Natural killer cell (primary cell): ENCODE data around the gene IRF7. TPM values are rescaled to one million over a fixed set of nuclear protein-coding genes. Genes with fewer than 3 reads are reported as not detected.

Experiments used
- ATAC-seq, 3 donors: fragments of 150-1000 bp in 2 of 3; fragments of 200-7000 bp in 1 of 3; cut with Tn5 transposase; 1 replicate in 1 of 3; 2 replicates in 2 of 3; pipeline ENCODE4 v1.10.0; 2021; ENCODE audit warnings: mild to moderate bottlenecking in 2 of 3, moderate library complexity in 2 of 3
- DNase-seq, 2 donors: peaks; one replicate each; pipeline versions ENCODE4 v3.0.0 to v3.0.0-alpha.2; 2013 to 2021; ENCODE audit warnings: mixed read lengths in 1 of 2
- H3K27ac ChIP-seq: one replicate; pipeline ENCODE4 v1.5.1; 2013; ENCODE audit warnings: mild to moderate bottlenecking, low read length
- H3K27me3 ChIP-seq: one replicate; pipeline ENCODE4 v1.6.1; 2013; ENCODE audit warnings: low read length; ENCODE audit not compliant: control insufficient read depth, insufficient read depth
- H3K36me3 ChIP-seq: one replicate; pipeline ENCODE4 v1.6.1; 2013; ENCODE audit warnings: low read length; ENCODE audit not compliant: control insufficient read depth, insufficient read depth
- H3K4me1 ChIP-seq: one replicate; pipeline ENCODE4 v1.6.1; 2013; ENCODE audit warnings: low read length; ENCODE audit not compliant: control insufficient read depth, insufficient read depth
- H3K4me3 ChIP-seq: one replicate; pipeline ENCODE4 v1.5.1; 2013; ENCODE audit warnings: low read length
- H3K9me3 ChIP-seq: one replicate; pipeline ENCODE4 v1.6.1; 2013; ENCODE audit warnings: low read length; ENCODE audit not compliant: control insufficient read depth, insufficient read depth
- H3K27ac Mint-ChIP-seq, 2 donors: one replicate each; pipeline ENCODE4 v1.8.0; 2022; ENCODE audit warnings: mild to moderate bottlenecking in 2 of 2, mixed read lengths in 2 of 2, moderate library complexity in 1 of 2
- H3K27me3 Mint-ChIP-seq, 2 donors: one replicate each; pipeline ENCODE4 v1.8.0; 2022; ENCODE audit warnings: low read depth in 2 of 2, mixed read lengths in 2 of 2
- H3K36me3 Mint-ChIP-seq: one replicate; pipeline ENCODE4 v1.8.0; 2022; ENCODE audit warnings: mixed read lengths
- H3K4me1 Mint-ChIP-seq, 2 donors: one replicate each; pipeline ENCODE4 v1.8.0; 2022; ENCODE audit warnings: mixed read lengths in 2 of 2
- H3K4me3 Mint-ChIP-seq: one replicate; pipeline ENCODE4 v1.8.0; 2022; ENCODE audit warnings: mild to moderate bottlenecking, moderate library complexity, mixed read lengths
- H3K9me3 Mint-ChIP-seq, 2 donors: one replicate each; pipeline ENCODE4 v1.8.0; 2022; ENCODE audit warnings: mixed read lengths in 2 of 2
- WGBS: methylation state at CpG from one replicate; pipeline ENCODE4 v1.1.7; 2013; ENCODE audit warnings: missing lambda C conversion rate; ENCODE audit not compliant: insufficient coverage; 5-methylcytosine and 5-hydroxymethylcytosine counted together
- intact Hi-C: fragments of 100-400 bp; cut with micrococcal nuclease; formaldehyde crosslinking; loops from one replicate; pipeline ENCODE4 v1.14.2; 2022
- total RNA-seq, 4 donors: library from RNA; stranded (reverse); fragments of 120-200 nt in 1 of 4; gene quantifications; one replicate each; pipeline versions ENCODE4 v1.2.3 to v1.2.4, GENCODE V29; 2013 to 2022
- TF ChIP-seq, protein P1 (sequence below): fragments of 200-600 bp; IDR thresholded peaks from one replicate; pipeline ENCODE4 v1.8.0; 2022; ENCODE audit warnings: antibody characterized with exemption

Gene IRF7
- total RNA-seq, 3 donors from 2014 or later (not counting 1 experiment from before 2014, with no cell fraction given), result 63.3 to 97.3 (median 77.3) TPM

DNA sequence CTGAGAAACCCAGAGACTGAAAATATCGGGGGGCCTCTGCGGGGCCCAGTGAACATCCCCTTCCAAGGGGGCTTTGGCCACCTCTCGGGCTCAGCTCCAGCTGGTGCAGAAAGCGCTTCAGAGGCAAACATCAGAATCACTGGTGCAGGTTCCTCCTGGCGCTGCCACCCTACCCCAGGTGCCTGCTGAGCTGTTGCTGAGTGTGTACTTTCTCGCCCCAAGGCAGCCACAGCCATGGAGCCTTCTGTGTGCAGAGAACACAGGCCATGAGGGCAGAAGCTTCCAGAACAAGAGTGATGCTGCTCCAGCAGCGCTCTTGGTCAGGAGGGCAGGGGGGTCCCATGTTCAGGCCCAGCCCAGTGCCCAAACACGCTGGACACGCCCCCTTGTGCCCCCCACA is 27.6 kb upstream of the IRF7 start:
- intact Hi-C loops, result no loop called here
- TF ChIP-seq, protein P1, sequence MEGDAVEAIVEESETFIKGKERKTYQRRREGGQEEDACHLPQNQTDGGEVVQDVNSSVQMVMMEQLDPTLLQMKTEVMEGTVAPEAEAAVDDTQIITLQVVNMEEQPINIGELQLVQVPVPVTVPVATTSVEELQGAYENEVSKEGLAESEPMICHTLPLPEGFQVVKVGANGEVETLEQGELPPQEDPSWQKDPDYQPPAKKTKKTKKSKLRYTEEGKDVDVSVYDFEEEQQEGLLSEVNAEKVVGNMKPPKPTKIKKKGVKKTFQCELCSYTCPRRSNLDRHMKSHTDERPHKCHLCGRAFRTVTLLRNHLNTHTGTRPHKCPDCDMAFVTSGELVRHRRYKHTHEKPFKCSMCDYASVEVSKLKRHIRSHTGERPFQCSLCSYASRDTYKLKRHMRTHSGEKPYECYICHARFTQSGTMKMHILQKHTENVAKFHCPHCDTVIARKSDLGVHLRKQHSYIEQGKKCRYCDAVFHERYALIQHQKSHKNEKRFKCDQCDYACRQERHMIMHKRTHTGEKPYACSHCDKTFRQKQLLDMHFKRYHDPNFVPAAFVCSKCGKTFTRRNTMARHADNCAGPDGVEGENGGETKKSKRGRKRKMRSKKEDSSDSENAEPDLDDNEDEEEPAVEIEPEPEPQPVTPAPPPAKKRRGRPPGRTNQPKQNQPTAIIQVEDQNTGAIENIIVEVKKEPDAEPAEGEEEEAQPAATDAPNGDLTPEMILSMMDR, result no peak
- Histone ChIP-seq H3K4me1 (peaks cover 18% of the 10 kb centered on the region), H3K27ac (no peak overlapping the region), H3K4me3 (no peak overlapping the region), H3K9me3 (peaks cover 4% of the 10 kb centered on the region), H3K36me3 (peaks cover 6% of the 10 kb centered on the region), H3K27me3 (peaks cover 8% of the 10 kb centered on the region)
- H3K36me3 Mint-ChIP-seq, result no peaks in the 10 kb centered on the region
- H3K27me3 Mint-ChIP-seq, result peaks cover 0 to 11% of the 10 kb centered on the region in 2 donors
- whole genome bisulfite sequencing, result 81% methylated on average over 9 of the region's 9 CpGs
- DNase-seq (no peak), ATAC-seq (no peak)
- H3K27ac Mint-ChIP-seq, result no peak overlapping the region
- H3K9me3 Mint-ChIP-seq, result no peaks in the 10 kb centered on the region
- peaks cover 5 to 12% of the 10 kb centered on the region in 2 donors for H3K4me1 Mint-ChIP-seq
- no peak overlapping the region for H3K4me3 Mint-ChIP-seq

- DNase-seq, result no peak
- TF ChIP-seq, protein P1, result no peak
- intact Hi-C loops, result no loop called here
- peaks cover 4% of the 10 kb centered on the region for H3K9me3 ChIP-seq
- no peaks in the 10 kb centered on the region for H3K9me3 Mint-ChIP-seq
- no peaks in the 10 kb centered on the region for H3K36me3 Mint-ChIP-seq
- H3K36me3 ChIP-seq, result peaks cover 6% of the 10 kb centered on the region
- no peak overlapping the region for H3K4me3 ChIP-seq
- peaks cover 8 to 18% of the 10 kb centered on the region in 2 donors for H3K27me3 Mint-ChIP-seq
- H3K4me1 ChIP-seq, result peaks cover 18% of the 10 kb centered on the region
- H3K27me3 ChIP-seq, result peaks cover 16% of the 10 kb centered on the region
- ATAC-seq, result no peak
- H3K4me1 Mint-ChIP-seq, result peaks cover 5 to 19% of the 10 kb centered on the region in 2 donors
- H3K27ac ChIP-seq, result no peak overlapping the region
- no peak overlapping the region for H3K27ac Mint-ChIP-seq
- H3K4me3 Mint-ChIP-seq, result no peak overlapping the region
- WGBS, result 96% methylated on average over 19 of the region's 19 CpGs
Observed at GRCh38 chr11:641806-642370, 26.1 kb upstream of the IRF7 start.

GRCh38 chr11:640021-640706 is 24.4 kb upstream of the IRF7 start:
- ATAC-seq (peak; percentile 44 to 55 (median 46)), DNase-seq (no peak)
- Histone ChIP-seq H3K4me3 (no peak overlapping the region), H3K27ac (no peak overlapping the region), H3K27me3 (peaks cover 16% of the 10 kb centered on the region), H3K4me1 (peaks cover 21% of the 10 kb centered on the region), H3K36me3 (peaks cover 6% of the 10 kb centered on the region), H3K9me3 (peaks cover 4% of the 10 kb centered on the region)
- H3K27me3 Mint-ChIP-seq, result peaks cover 8 to 24% of the 10 kb centered on the region in 2 donors
- 5% methylated on average over 67 of the region's 69 CpGs for WGBS
- intact Hi-C loops, result no loop called here
- no peaks in the 10 kb centered on the region for H3K36me3 Mint-ChIP-seq
- H3K4me1 Mint-ChIP-seq, result peaks cover 5 to 19% of the 10 kb centered on the region in 2 donors
- H3K27ac Mint-ChIP-seq, result peak overlapping the region in 1 of 2 donors; percentile 36
- TF ChIP-seq, protein P1, result no peak
- no peaks in the 10 kb centered on the region for H3K9me3 Mint-ChIP-seq
- peak overlapping the region; percentile 56 for H3K4me3 Mint-ChIP-seq
